COR-L47 (cell line): ENCODE measurements around the gene LAMTOR4.

Experiments
- DNase-seq: peaks from one replicate; lab custom pipeline; 2025; lab: John Stamatoyannopoulos, UW

Gene LAMTOR4

DNA sequence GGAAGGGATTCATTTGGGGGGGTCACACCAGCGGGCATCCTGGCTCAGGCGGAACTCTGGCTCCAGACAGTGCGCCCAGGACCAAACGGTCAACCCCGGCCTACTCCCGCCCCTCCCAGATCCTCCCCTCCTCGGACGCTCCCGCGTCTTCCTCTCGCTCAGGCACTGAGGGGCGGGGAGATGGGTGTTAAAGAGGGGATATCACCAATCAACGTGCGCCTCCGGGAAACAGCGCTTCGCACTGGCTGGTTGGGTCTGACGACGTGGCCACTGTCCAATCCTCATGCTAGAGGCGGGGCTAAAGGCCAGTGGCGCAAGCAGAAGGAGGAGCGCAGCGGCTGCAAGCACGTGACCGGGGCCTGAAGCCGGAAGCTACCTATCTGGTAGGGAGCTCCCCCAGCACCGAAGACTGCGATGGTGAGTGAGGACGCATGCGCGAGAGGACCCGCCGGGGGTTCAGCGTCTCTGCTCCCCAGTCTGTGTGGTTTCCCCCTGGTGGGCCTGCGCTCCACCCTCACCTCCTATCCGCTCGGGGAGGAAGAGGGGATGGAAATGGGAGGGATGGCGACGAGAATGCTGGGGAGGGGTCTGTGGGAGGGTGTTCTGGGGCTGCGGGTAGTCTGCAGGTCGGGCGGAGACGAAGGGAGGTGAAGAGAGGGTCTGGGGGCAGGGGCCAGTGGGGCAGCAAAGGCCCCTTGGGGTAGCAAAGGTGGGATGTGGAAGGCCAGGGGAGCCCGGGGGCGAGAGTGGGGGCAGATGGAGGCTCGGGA is at the start of gene LAMTOR4:
Gene LAMTOR4, plus strand, starts transcription at position 360 of the 770 bp plus-strand sequence. Its CDS starts 55 bp downstream, at position 415.
- peak; percentile 99 for DNase-seq

GRCh38 chr7:100099452-100099851 is 49.3 kb upstream of the LAMTOR4 start:
- no peak for DNase-seq

- peak; percentile 94 for DNase-seq
Measured at GRCh38 chr7:100100420-100101015, 48.2 kb upstream of the LAMTOR4 start.

- peak; percentile 98 for DNase-seq
Measured at GRCh38 chr7:100101016-100101862, 47.5 kb upstream of the LAMTOR4 start, which contains the start of the genes AP4M1 and MCM7. Gene AP4M1, plus strand, starts transcription at chr7:100101643. Its CDS starts 72 bp downstream, at chr7:100101715. Gene MCM7, minus strand, starts transcription at chr7:100101397. Its CDS starts 103 bp downstream, at chr7:100101294.

GRCh38 chr7:100102950-100103840 is 45.5 kb upstream of the LAMTOR4 start:
- no peak for DNase-seq

DNA sequence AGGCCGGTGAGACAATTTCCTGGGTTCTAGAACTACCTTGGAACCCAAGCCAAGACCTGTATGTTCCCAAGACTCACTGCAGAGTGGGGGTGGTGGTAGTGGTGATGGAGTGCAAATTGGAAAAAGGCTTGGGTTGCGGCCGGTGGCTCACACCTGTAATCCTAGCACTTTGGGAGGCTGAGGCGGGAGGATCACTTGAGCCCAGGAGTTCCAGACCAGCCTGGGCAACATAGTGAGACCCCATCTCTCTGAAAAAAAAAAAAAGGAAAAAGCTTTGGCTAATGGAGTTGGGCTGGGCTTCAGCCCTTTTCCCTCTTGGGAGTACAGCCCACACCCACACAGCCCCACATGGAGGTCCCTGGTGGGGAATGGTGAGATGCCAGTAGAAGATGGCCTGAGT is 43.2 kb upstream of the LAMTOR4 start:
- no peak for DNase-seq

DNA sequence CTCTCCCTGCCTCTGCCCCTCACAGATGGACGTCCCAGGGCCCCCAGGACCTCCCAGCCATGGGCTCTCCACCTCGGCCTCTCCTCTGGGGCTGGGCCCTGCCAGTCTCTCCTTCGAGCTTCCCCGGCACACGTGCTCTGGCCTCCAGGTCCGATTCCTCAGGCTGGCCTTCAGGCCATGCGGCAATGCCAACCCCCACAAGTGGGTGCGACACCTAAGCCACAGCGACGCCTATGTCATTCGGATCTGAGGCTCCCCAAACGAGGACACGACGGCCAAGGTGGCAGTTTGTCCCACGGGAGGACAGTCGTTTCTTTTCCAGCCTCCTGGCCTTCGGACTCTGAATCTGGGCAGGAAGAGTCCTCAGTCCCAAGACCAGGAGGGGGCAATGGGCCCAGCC is 42.1 kb upstream of the LAMTOR4 start:
- no peak for DNase-seq

GRCh38 chr7:100107125-100107737 is 41.5 kb upstream of the LAMTOR4 start:
- no peak for DNase-seq

DNA sequence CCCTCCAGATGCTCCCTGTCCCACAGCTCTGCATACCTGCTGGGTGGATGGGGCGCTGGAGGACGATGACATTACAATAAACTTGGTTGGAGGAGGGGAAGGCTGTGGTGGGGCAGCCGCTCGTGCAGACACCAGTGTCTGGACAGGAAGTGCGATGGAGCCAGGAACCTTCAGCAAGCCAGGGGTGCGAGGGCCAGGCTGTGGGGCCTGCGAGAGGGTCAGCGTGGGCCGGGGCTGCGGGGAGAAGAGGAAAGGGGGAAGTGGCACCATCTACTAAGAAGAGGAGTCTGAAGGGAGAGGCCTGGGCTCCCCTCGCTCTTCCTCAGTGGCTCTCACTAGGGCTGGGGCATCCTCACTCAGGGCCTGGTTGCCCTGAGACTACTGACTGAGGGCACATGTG is 40.8 kb upstream of the LAMTOR4 start:
- DNase-seq = no peak

DNA sequence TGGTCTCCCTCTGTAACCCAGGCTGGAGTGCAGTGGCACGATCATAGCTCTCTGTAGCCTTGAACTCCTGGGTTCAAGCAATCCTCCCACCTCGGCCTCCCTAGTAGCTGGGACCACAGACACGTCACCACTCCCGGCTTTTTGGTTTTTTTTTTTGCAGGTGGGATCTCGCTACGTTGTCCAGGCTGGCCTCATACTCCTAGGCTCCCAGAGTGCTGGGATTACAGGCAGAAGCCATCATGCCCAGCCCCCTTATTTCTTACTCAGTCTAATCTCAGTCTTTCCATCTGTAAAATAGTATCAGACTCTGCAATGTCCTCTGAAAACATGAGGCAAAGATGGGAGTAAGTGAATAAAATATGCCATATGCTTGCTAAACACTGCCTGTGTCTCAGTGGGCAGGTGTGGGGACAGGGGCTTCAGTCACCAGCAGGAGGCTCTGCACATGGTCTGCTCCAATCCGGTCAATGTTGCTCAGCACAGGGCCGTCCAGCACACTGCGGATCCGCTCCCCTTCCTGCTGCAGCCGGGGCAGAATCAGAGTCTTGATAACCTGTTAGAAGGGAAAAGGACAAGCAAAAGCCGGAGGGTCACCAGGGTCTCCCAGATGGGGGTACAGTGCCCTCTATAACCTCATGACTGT is 39.1 kb upstream of the LAMTOR4 start:
- DNase-seq = no peak

- DNase-seq = no peak
Measured at GRCh38 chr7:100111156-100111555, 37.6 kb upstream of the LAMTOR4 start.

GRCh38 chr7:100111914-100112313 is 36.8 kb upstream of the LAMTOR4 start:
- no peak for DNase-seq

- DNase-seq = no peak
Measured at GRCh38 chr7:100115026-100115425, 33.7 kb upstream of the LAMTOR4 start.

DNA sequence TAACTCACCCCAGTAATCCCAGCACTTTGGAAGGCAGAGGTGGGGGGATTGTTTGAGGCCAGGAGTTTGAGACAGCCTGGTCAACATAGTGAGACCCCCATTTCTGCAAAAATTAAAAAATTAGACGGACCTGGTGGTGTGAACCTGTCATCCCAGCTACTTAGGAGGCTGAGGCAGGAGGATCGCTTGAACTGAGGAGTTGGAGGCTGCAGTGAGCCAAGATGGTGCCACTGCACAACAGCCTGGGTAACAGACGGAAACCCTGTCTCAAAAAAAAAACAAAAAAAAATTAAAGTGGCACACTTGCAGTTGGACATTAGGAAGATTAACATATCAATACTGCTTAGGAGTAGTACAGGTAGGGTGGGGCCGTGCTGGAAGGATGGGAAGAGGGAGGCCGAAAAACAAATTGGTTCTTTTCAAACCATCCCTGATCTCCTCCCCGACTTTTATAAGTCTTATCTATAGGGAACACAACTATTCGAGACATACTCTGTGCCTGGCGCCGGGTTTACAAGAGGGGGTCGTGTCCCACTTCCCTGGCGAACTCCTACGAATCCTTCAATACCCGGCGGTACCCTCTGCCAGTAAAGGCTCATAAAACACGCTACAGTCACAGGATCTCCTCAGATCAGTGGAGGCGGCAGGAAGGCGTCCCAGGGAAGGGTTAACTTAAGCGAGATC is 30.2 kb upstream of the LAMTOR4 start:
- no peak for DNase-seq

GRCh38 chr7:100119072-100119969 is 29.4 kb upstream of the LAMTOR4 start, which contains the start of the genes CNPY4 and TAF6:
Gene CNPY4, plus strand, starts transcription at chr7:100119634. Its CDS starts 111 bp downstream, at chr7:100119745.
Gene TAF6, minus strand, starts transcription at chr7:100119358. Its CDS starts 5,149 bp downstream, at chr7:100114209.
- DNase-seq = peak; percentile 96

- DNase-seq = no peak
Measured at GRCh38 chr7:100119970-100120732, 28.6 kb upstream of the LAMTOR4 start.

GRCh38 chr7:100120733-100121036 is 28.0 kb upstream of the LAMTOR4 start:
- no peak for DNase-seq

DNA sequence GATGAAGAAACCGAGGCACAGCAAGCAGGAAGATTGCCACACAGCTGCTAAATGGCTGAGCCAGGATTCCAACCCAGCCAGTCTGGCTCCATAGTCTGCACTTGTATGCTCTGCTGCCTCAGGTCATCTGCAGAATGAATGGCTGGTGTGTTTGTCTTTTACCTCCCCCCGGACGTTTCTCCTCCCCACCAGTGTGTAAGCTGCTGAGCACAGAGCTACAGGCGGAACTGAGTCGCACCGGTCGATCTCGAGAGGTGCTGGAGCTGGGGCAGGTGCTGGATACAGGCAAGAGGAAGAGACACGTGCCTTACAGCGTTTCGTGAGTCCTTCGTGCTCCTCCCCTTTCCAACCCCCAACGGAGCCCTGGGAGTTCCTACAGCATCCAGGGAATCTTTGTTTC is 26.7 kb upstream of the LAMTOR4 start:
- peak; percentile 63 for DNase-seq
